Midbrain (tissue), 1 donor: Measurements from ENCODE around the gene HEPHL1.
"Not testable (repeated sequence)": the region's sequence is repeated elsewhere in the genome, so short reads cannot be mapped to it uniquely, and the experiment has no call there.

ENCODE experiments used
- DNase-seq: peaks from one replicate; lab custom pipeline; 2025; lab: John Stamatoyannopoulos, UW

HEPHL1 gene

DNA sequence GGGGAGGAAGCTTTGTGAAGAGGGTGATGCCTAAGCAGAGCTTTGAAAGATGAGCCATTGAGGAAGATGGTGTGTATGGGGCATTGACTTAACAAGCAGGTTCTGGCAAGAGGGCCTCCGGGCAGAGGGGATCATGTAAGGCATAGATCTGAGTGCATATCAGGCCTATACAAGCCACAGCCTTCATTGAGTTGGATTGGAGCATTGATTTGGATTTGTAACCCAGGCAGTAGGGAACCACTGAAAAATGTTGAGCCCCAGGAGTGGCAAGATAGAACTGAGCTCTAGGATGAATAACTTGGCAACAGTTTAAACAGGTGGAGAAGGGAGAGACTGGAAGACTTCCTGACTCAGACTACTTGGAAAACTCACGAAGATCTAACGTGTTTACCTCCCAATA is 128.9 kb downstream of the HEPHL1 start:
- no peak for DNase-seq

DNA sequence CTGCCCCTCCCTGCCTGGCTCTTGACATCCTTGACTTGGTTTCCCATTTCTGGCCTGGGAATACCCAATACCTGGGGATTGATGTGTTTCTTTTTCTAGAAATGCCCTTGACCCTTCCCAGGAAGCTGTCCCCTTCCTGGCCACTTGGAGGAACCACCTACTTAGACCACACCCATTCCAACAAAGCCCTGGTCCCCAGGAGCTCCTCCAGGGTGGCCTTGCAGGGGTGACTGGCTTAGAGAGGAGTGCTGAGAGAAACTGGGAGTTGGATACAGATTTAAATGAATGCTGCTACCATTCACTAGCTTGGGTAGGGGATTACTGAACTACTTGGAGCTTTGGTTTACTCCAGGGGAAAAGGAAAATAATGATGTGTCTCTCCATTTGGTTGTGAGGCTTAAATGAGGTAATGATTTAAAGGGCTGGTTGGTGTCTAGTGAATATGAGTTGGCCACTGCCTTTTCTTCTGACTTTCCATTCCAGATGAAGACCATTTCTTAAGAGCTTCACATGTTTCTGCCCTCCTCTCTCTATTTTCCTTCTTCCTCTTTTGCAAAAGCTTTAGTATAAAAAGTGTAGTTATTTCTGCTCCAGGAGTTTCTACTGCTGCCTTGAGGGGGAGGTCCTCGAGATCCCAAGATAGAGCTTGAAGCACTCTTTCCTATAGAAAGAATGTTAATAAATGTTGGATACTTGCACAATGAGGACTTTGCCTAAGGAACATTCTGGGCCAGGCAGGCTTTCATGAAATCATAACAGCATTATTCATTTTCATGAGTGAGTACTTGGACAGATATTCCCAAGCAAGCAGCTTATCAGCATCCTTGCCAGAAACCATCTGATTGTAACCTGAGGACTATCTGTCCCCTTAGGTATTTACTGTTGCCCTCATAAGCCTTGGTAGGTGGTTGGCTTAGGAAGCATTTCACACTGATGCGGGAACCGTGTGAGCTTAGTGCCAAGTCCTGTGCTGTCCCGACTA is 129.8 kb downstream of the HEPHL1 start:
- no peak for DNase-seq

DNA sequence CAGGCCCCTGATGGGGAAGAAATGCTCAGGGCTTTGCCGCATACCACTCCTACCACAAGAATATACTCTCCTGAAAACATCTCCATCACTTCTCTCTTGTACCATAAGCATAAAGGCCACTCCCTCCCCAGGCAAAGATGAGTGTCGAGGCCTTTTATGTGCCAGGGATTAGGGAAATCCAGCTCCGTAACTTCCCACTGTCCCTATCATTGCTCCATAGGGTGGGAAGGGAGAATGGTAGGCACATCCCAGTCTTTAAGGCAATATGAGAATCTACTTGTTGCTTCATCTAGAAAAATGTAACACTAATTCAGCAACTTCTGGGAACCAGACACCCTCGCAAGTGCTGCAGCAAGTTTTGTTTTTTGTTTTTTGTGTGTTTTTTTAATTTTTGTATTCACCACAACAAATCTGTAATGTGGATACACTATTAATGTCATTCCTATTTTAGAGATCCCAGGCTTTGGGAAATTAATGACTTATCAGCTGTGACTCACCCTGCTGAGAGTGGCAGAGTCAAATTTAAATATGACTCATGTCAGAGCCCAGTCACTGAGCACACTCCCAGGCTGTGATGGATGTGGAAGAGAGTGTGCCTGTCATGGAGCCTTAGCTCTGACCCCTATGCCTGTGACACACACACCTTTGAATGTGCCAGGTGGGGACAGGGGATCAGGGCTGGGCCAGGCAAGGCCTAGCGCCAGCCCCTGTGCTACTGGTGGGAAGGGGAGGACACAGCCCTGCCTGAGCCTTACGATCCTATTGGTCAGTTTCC is 130.9 kb downstream of the HEPHL1 start:
- DNase-seq, result no peak

DNA sequence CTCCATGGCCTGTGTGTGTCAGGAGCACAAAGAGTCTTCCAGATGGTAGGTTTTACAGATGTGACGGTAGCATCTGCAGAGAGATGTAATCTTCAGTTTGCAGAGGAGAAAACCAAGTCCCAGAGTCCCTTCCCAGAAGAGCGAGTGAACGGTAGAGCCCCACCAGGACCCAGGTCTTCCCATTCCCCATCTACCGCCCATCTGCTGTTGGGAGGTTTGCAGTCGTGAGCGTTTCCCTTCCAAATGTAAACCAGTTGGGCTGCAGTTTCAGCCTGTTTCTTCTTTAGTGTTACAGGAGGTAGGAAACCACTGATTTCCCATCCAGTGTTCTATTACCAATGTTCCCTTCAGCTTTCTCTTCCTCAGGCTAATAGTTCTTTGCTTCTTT is 131.5 kb downstream of the HEPHL1 start:
- no peak for DNase-seq

DNA sequence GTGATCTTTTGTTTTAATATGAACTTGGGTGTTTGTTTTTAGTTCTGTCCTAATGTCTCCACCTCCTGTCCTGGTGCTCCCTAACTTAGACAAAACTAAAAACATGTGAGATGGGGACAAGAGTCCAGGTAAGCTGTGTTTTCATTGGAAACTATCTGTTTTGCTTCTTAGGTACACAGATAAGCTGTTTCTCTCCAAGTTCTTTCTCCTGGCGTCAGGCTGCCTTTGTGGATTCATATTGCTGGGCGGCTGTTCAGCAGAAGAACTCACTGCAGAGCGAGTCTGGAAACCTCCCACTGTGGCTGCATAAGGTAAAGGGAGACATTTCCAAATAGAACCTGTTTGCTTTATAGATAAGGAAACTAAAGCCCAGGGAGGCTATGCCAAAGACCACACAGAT is 132.2 kb downstream of the HEPHL1 start:
- no peak for DNase-seq

DNA sequence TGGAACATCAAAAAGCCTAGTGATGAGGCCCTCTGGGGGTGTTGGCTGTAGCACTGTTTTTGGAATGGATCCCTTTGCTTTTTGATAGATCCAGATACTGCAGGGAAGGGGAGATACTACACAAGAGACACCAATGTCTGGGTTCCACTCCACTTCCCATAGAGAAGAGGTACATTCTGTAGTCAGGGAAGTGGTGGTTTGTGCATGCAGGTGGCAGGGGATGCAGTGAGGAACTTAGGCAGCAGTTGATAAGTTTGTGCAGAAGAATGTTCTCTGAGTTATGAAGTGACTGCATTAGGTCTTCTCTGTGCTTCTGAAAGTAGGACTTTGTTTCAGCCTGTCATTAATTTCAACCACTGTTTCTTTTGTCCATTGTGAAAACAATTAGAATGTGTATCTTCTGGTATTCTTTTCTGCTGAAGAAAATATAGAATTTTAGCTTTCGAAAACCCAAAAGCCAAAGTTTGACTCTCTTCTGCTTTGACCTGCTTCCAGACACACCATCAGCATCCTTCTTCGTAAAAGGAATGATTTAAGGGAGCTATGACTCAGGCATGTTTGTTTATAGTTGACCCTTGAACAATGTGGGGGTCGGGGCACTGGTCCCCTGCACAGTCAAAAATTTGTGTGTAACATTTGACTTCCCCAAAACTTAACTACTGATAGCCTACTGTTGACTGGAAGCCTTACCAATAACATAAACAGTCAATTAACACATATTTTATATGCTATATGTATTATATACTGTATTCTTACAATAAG is 133.1 kb downstream of the HEPHL1 start:
- DNase-seq, result no peak

DNA sequence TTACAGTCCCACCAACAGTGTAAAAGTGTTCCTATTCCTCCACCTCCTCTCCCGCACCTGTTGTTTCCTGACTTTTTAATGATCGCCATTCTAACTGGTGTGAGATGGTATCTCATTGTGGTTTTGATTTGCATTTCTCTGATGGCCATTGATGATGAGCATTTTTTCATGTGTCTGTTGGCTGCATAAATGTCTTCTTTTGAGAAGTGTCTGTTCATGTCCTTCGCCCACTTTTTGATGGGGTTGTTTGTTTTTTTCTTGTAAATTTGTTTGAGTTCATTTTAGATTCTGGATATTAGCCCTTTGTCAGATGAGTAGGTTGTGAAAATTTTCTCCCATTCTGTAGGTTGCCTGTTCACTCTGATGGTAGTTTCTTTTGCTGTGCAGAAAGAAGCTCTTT is 136.2 kb downstream of the HEPHL1 start:
- not testable (repeated sequence) for DNase-seq
